Brain microvascular endothelial cell (primary cell): ENCODE data around the gene ZNF37A.

Source experiments
- DNase-seq: peaks from one replicate; pipeline ENCODE4 v3.0.0-alpha.2; 2020
- H3K27ac ChIP-seq: fragments of 250-450 bp; sonication (Bioruptor Pico); 2 replicates; pipeline ENCODE4 v1.5.1; 2020; ENCODE audit warnings: mild to moderate bottlenecking, moderate library complexity
- H3K27me3 ChIP-seq: fragments of 250-450 bp; sonication (Bioruptor Pico); replicated peaks from 2 replicates; pipeline ENCODE4 v1.5.1; 2020; ENCODE audit warnings: mild to moderate bottlenecking
- H3K36me3 ChIP-seq: fragments of 250-450 bp; sonication (Bioruptor Pico); replicated peaks from 2 replicates; pipeline ENCODE4 v1.5.1; 2020; ENCODE audit warnings: mild to moderate bottlenecking
- H3K4me3 ChIP-seq: 2 replicates; pipeline ENCODE4 v1.5.1; 2011; ENCODE audit warnings: low read depth, mild to moderate bottlenecking, control low read depth, low read length, moderate library complexity
- CTCF ChIP-seq: IDR thresholded peaks from 2 replicates; pipeline ENCODE4 v1.5.1; 2011; ENCODE audit warnings: low read depth, mild to moderate bottlenecking, moderate library complexity, low read length, control low read depth, inconsistent platforms; ENCODE audit errors: missing control alignments
- in situ Hi-C: cut with HindIII; loops from 2 replicates; pipeline ENCODE4 v1.10.0; 2017; ENCODE audit warnings: low sequenced_read_pairs, low pct_ligation_motif_present

ZNF37A gene

GRCh38 chr10:38159004-38159403 is 64.9 kb downstream of the ZNF37A start:
- DNase-seq, result no peak
- in situ Hi-C loops, result no loop called here
- H3K27ac ChIP-seq, result no peak overlapping the region
- H3K27me3 ChIP-seq, result no peaks in the 10 kb centered on the region
- TF ChIP-seq CTCF, result no peak
- H3K4me3 ChIP-seq, result no peak overlapping the region
- no peaks in the 10 kb centered on the region for H3K36me3 ChIP-seq

GRCh38 chr10:38163617-38164016 is 69.5 kb downstream of the ZNF37A start:
- DNase-seq, result no peak
- Histone ChIP-seq H3K36me3 (no peaks in the 10 kb centered on the region), H3K4me3 (no peak overlapping the region), H3K27me3 (no peaks in the 10 kb centered on the region), H3K27ac (no peak overlapping the region)
- TF ChIP-seq CTCF, result no peak
- in situ Hi-C loops, result no loop called here

GRCh38 chr10:38174336-38174735 is 80.2 kb downstream of the ZNF37A start:
- TF ChIP-seq CTCF, result no peak
- in situ Hi-C loops, result no loop called here
- Histone ChIP-seq H3K4me3 (no peak overlapping the region), H3K27me3 (no peaks in the 10 kb centered on the region), H3K27ac (no peak overlapping the region), H3K36me3 (no peaks in the 10 kb centered on the region)
- no peak for DNase-seq

GRCh38 chr10:38184477-38184876 is 90.3 kb downstream of the ZNF37A start:
- TF ChIP-seq CTCF, result no peak
- Histone ChIP-seq H3K4me3 (no peak overlapping the region), H3K27me3 (no peaks in the 10 kb centered on the region), H3K36me3 (no peaks in the 10 kb centered on the region), H3K27ac (no peak overlapping the region)
- in situ Hi-C loops, result no loop called here
- no peak for DNase-seq
